ENCODE data around the gene ADGRG4.
"Not testable (repeated sequence)": the region's sequence is repeated elsewhere in the genome, so short reads cannot be mapped to it uniquely, and the experiment has no call there.

ADGRG4 gene, protein sequence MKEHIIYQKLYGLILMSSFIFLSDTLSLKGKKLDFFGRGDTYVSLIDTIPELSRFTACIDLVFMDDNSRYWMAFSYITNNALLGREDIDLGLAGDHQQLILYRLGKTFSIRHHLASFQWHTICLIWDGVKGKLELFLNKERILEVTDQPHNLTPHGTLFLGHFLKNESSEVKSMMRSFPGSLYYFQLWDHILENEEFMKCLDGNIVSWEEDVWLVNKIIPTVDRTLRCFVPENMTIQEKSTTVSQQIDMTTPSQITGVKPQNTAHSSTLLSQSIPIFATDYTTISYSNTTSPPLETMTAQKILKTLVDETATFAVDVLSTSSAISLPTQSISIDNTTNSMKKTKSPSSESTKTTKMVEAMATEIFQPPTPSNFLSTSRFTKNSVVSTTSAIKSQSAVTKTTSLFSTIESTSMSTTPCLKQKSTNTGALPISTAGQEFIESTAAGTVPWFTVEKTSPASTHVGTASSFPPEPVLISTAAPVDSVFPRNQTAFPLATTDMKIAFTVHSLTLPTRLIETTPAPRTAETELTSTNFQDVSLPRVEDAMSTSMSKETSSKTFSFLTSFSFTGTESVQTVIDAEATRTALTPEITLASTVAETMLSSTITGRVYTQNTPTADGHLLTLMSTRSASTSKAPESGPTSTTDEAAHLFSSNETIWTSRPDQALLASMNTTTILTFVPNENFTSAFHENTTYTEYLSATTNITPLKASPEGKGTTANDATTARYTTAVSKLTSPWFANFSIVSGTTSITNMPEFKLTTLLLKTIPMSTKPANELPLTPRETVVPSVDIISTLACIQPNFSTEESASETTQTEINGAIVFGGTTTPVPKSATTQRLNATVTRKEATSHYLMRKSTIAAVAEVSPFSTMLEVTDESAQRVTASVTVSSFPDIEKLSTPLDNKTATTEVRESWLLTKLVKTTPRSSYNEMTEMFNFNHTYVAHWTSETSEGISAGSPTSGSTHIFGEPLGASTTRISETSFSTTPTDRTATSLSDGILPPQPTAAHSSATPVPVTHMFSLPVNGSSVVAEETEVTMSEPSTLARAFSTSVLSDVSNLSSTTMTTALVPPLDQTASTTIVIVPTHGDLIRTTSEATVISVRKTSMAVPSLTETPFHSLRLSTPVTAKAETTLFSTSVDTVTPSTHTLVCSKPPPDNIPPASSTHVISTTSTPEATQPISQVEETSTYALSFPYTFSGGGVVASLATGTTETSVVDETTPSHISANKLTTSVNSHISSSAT (N-terminal part only)

DNA sequence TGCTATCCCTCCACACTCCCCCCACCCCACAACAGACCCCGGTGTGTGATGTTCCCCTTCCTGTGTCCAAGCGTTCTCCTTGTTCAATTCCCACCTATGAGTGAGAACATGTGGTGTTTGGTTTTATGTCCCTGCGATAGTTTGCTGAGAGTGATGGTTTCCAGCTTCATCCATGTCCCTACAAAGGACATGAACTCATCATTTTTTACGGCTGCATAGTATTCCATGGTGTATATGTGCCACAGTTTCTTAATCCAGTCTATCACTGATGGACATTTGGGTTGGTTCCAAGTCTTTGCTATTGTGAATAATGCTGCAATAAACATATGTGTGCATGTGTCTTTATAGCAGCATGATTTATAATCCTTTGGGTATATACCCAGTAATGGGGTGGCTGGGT is at the start of gene ADGRG4:
TSS of gene ADGRG4 (plus strand) at position 243 of the 400 bp plus-strand sequence. CDS start 7,815 bp downstream, outside the sequence.
- DNase-seq, result not testable (repeated sequence)

DNA sequence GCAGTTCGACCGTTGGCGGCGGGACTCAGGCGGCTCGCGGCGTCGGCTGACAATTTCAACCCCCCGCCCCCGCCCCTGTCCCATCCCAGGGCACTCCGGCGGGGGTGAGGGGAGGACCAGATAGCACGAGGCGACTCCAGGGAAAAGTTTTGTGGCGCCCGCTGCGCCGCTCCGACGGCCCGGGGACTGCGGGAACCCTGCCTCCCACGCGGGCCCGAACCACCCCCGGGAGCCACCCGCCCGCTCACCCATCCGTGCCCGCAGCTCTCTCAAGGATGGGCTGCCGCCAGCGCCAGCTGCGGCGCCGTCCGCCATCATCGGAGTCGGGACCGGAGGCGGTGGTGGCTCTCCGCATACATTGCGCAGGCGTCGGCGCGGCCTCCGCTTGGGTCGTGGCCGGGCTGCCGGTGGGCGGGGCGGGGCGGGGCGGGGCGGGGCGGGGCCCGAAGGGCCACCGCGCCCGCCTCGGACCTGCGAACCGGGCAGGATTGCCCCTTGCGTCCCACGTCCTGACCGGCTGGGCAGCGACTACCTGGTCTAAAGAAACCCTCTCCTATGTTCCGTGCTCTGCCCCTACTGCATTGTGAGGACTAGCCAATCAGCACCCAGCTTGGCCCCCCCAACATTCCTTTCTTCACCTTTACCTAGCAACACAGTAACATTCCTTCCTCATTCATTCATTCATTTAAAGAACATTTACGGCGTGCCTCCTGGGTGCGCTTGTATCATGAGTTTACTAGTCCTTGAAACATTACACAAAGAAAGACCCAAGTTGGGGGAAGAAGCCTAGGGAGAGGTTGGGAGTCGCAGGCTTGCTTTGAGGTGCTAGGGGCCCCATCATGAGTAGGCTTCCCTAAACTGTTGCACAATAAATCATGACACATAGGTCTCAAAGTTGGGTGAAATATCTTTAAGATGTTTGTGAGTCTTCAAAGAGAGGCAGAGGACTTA is 49.4 kb upstream of the ADGRG4 start, which contains the start of gene MAP7D3:
TSS of gene MAP7D3 (minus strand) at position 360 of the 951 bp plus-strand sequence. CDS start at position 318, 42 bp downstream.
- no peak for DNase-seq

DNA sequence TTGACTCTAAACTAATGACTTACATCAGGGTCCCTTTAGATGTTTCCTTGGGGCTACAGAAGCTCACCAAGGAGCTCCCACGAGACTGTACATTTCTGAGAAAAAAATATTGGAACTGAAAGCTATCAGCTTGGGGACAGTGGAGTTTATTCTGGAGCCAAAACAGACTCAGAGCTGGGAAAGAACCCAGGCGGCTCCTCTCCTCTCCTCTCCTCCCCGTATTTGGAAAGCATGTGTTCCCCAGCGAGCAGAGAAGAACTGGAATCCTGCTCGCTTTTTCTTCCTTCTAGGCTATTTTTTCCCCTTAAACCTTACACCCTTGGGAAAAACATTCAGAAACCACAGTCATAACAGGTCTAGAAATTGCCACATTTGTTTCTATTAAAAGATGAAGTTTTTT is 45.2 kb upstream of the ADGRG4 start:
- DNase-seq, result no peak

DNA sequence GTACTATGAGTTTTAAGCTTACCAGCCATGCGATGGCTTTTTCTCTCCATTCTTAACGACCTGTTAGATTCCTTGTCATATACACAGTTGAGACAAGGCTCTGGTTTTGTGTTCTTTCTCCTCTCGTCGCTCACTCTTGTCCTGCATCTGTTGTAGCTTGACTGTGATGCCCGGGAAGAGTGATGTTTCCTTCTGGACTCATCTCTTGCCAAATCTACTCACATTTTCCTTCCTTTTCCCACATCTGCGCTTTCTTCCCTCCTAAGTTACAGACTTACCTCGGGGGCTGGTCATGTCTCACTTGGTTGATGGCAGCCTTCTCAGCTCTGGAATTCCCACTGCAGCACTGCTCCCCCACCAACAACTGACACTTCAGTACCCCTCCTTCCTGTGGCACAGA is 44.7 kb upstream of the ADGRG4 start:
- no peak for DNase-seq

DNA sequence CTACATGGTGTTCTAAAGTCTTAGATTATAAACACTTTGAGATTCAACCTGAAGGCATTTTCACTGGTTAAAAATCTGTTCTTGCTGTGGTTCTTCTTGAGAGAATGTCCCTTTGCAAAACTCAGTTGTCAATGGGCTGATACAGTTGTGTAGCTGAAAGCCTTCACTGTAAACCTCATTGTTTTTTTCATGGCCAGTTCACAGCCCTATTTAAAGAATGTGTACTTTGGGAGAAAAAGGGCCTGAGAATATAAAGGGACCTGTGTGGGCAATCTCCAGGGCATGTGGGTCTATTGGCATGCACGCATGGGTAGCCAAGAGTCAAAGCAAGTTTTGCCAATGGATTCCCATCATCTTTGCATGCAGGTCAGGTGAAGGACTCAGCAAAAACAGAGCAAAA is 41.8 kb upstream of the ADGRG4 start:
- DNase-seq, result no peak

DNA sequence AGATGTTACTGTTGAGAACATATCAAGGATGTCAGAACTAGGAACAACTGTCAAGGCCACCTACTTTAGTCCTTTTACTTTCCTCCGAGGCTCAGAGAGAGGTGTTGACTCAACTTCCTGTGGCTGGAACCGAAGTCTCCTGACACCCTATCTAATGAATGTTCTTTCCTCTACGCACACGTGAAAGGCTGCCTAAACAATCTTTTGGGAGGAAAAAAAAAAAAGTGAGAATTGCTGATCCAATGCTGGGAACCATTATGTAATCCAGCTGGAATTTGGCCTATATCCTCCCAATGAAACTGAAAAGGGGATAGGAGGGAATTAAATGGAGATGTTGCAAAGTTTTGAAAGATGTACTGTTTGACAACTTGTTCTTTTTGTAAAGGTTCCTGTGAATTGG is 41.2 kb upstream of the ADGRG4 start:
- no peak for DNase-seq

DNA sequence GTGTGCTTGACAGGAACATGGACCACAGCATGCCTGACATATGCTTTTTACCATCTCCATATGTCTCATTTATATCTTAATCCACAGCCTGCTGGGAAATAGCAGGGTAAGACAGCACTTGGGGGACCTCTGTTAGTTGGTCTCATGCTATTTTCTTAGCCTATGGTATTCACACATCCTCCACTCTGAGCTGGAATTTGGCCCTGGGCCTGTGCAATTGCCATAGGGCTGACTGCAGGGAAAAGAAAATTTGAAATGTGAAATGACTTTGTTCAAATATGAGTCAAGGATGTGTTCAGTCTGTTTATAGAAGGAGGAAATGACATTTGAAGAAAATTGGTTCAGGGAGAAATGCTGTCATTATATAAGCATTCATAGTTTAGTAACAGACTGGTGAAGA is 40.0 kb upstream of the ADGRG4 start:
- DNase-seq, result no peak

DNA sequence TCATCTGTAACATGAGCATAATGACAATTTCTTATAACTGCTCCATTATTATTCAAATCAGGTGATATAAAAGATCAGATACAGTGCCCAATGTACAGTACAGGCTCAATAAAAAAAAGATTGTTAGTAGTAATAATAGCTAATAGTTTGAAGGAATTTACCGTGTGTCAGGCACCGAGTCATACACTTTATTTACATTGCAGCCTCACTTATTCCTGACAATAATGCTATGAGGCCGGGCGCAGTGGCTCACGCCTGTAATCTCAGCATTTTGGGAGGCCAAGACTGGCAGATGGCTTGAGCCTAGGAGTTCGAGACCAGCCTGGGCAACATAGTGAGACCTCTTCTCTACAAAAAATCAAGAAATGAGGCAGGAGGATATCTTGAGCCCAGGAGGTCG is 39.4 kb upstream of the ADGRG4 start:
- DNase-seq, result no peak

DNA sequence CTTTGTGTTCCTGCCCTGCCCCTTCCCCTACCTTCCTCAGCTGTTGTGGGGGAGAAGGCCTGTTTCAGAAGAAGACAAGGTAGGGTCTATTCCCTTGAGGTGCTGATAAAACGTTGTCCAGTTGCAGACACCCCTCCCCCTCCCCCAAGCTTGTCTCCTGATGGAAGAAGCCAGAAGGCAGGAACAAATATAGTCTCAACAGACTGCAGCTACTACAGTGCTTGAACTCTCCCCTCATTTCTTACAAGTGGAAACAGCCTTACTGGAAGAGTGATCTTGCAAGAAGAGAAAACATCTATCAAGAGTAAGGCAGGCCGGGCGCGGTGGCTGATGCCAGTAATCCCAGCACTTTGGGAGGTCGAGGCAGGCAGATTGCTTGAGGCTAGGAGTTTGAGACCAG is 38.5 kb upstream of the ADGRG4 start:
- no peak for DNase-seq

DNA sequence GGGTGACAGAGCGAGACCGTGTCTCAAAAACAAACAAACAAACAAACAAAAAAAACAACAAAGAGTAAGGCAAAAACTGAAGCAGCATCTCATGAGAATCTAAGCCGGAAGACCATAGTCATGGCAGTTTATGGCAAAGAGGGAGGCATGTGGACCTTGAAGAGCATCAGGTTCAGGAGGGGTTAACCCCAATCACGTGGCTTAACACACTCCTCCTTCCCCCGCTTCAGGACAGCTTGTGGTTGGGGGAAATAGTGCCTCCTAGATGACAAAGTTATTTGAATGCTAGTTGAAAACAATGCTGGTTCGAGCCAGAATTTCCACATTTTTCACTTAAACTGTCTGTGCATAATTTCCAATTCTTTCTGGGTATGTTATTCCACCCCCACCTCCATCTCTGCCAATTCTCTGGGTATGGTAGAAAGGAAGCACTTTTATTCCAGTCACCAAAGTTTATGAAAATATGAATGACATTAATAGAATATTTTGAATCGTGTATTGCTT is 37.9 kb upstream of the ADGRG4 start:
- DNase-seq, result no peak

DNA sequence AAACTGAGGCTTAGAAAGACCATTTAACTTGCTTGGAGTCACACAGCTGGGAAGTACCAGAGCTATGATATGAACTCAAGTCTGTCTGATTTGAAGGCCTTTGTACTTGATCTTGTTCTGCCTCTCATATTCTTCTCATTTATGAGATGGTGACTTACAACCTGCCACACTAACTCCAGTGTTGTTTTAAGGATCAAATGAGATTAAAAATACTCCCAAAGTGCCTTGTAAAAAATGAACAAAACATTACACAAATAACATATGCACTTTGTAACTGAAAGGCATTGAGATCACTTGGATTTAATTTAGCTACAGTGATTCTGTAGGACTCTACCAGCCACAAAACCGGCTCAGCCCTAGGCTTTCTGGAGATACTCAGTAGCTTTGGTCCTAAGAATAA is 33.9 kb upstream of the ADGRG4 start:
- no peak for DNase-seq

DNA sequence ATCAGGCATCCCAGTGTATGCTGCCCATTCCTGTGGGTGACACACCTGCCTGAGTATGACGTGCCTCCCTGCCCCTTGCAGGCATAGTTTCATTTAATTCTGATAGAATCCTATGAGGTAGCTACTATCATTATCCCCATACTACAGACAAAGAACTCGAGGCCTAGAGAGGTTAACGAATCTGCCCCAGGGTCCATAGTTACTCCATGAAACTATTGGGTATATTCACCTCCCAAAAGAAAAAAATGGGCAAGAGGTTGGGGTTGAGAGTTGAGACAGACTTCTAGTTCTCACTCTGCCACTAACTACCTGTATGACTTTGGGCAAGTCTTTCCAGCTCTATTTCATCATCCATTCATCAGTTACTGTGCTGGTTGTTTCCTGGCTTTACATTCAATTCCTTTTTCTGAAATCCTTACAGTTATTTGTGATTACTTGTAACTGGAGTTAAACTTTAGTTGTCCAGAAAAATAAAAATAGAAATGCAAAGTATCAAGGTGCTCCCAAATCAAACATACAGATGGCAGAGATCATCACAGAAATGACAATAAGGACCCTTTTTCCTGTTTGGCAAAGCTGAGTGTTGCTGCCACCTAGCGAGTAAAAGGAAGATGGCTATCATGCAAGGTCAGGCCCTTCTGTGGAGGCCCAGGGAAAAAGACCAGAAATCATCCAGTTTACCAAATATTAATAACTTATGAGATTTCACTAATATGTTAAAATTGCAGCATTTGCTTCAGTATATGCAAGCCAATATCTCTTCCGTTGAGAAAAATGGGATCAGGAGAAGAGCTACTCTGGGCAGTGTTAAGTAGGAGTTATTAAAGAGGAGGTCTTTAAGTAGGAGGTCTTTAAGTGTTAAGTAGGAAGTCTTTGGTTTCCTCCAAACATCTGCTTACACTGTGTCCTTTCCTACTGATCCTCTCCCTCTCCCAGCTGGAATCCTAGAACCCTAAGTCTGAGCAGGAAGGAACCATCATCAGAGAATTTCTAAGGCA is 32.4 kb upstream of the ADGRG4 start:
- no peak for DNase-seq

DNA sequence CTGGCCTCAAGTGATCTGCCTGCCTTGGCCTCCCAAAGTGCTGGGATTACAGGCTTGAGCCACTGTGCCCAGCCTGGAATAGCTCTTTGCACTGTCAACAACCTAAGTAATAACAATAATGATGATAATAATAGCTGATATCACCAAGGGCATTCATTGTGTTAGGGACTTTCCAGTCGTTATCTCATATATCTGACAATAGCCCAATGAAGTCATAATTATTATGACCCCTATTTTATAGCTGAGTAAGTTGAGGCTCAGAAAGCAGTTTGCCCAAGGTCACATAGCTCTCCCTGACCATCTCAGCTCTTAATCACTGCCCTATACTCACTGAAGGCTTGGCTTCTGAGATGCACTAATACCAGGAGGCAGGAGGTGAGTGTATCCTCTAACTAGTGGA is 30.8 kb upstream of the ADGRG4 start:
- no peak for DNase-seq

DNA sequence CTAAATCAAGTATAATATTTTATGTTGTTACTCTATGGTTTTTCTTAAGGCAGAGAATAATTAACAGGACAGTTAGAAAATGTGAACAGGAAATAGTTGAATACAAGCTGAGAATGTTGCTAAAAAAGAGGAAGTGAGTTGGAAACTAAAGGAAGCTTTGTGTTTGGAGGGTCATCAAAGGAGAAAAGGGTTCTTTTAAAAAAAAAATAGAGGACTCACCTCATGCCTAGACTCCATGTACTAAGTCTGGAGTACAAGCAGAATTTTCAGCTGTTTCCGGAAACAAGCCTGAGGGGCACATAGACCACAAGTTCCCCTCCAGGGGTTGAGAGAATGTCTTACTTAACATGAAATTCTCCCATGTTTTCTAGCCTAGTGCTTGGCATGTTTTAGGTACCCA is 29.5 kb upstream of the ADGRG4 start:
- no peak for DNase-seq

DNA sequence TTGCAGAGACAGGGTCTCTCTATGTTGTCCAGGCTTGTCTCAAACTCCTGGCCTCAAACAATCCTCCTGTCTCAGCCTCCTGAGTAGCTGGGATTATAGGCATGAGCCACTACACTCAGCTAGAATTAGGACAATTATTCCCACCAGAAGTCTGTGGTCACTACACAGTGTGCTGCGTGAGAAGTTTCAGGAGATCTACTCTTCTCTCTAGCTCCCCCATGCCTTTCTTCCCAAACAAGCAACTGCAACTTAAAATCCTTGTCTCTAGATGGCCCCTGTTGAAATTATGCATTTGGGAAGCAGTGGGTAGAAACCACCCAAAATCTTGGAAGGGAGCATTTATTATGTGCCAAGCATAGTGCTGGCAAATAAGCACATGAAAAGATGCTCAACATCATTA is 28.4 kb upstream of the ADGRG4 start:
- DNase-seq, result no peak

DNA sequence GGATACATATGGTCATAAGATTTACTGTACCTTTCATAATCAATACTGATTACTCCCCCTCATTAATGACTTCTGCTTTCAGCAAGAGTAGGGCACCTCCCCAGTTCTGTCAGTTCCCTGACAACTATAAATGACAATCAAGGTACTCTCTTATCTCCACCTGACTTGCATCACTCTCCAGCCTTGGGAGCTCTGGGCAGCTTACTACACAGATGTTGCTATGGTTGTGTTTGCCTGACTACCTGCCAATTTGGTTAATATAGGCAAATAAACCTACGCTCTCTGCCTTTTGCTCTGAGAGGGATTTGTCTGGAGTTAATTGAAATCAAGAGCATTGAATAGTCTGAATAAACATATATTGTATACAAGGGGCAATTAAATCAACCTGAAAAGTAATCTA is 26.8 kb upstream of the ADGRG4 start:
- no peak for DNase-seq

DNA sequence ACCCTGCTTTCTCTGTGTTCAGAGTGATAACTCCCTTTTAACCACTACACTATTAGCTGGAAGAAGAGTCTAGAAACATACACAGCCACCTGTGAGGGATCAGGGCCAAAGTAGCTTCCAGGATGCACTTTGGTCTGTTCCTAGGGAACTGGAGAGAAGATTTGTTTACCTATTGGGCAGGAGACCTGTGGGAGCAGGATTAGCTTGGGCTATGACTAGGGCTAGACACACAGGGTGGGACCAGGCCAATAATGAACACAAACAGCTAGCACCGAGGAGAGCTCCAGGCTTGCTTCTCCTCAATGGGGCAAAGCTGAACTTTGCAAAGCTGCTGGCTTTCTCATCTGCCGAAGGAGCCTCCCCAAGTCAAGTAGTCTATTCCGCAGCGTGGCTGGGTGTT is 25.2 kb upstream of the ADGRG4 start:
- DNase-seq, result no peak

DNA sequence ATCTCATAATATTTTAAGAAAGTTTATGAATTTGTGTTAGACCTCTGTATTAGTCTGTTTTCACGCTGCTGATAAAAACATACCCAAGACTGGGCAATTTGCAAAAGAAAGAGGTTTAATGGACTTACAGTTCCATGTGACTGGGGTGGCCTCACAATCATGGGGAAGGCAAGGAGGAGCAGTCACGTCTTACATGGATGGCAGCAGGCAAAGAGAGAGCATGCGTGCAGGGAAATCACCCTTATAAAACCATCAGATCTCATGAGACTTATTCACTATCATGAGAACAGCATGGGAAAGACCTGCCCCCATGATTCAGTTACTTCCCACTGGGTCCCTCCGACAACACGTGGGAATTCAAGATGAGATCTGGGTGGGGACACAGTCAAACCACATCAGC is 14.4 kb upstream of the ADGRG4 start:
- DNase-seq, result not testable (repeated sequence)

DNA sequence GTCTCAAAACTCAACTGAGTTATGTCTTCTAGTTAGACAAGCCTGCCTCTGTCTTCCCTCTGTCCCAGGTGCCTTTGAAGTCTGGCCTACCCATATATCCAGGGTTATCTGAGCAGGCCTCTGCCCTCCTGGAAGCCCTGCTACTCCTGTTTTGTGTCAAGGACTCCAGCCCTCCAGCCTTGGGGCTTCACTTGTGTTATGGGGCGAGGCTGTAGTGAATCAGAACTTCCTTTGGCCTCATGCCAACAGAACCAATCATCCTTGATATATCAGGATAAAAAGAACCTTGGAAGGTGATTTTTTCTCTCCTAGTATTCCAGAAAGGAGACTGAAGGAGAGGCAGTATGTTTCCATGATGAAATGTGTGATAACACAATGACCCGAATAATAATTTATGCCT is 8.9 kb upstream of the ADGRG4 start:
- no peak for DNase-seq

DNA sequence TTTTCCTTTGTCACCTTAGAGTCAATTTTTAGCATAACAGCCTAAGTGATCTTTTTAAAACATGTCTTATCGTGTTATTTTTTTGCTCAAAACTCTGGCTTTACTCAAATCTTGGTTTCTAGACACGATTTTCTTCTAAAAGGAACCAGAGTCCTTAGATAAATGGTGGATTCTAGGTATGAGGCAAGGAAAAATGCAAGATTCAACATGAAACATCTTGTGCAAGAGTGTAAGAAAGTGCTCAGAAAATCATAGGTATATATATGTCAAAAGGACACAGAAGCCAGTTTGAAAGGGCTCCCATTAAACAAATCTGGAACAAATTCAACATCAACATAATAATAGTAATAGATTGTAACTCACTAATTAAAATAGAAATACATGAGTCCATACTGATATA is 8.1 kb upstream of the ADGRG4 start:
- DNase-seq, result no peak

DNA sequence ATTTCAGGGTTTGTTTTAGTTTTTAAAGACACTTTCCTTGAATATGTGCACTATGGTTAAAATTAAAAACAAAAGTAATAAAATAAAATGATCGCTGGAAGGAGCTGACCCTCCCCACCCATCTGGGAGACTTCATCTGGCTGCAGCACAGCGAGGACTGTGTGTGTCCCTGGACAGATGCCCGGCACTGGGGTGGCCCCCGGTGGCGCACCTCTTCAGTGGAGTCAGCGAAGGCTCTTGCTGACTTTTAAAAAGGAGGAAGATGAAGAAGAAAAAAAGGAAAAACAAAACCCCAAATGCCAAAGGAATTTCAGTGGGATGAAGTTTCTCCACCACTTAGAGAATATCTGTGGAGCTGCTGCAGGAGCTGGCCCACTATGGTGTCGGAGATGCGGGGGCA is 5.4 kb upstream of the ADGRG4 start:
- no peak for DNase-seq

All from NCI-H345 (cell line).